Stimulated activated CD8-positive, alpha-beta memory T cell treated with anti-CD3 and anti-CD28 coated beads, Interleukin-7, amount 100 ng/mL, for 1 hour (primary cell): Measurements from ENCODE around the gene DNAH10.
A peak's percentile ranks its signal among the peaks of the same experiment; 100 is the strongest.
"Not testable (repeated sequence)": the region's sequence is repeated elsewhere in the genome, so short reads cannot be mapped to it uniquely, and the experiment has no call there.

Experiments
- DNase-seq, 2 donors: peaks; one replicate each; pipeline ENCODE4 v3.0.0-alpha.2; 2020; ENCODE audit warnings: low read depth in 2 of 2

Gene DNAH10

GRCh38 chr12:123935956-123936355 lies 173.9 kb downstream of the DNAH10 start:
- DNase-seq, result no peak

- no peak for DNase-seq
Observed at GRCh38 chr12:123936471-123936870, 174.4 kb downstream of the DNAH10 start.

GRCh38 chr12:123936956-123937706 lies 175.0 kb downstream of the DNAH10 start:
- DNase-seq, result no peak

GRCh38 chr12:123937707-123938591 lies 175.8 kb downstream of the DNAH10 start:
- DNase-seq, result peak; percentile 15 to 22

DNA sequence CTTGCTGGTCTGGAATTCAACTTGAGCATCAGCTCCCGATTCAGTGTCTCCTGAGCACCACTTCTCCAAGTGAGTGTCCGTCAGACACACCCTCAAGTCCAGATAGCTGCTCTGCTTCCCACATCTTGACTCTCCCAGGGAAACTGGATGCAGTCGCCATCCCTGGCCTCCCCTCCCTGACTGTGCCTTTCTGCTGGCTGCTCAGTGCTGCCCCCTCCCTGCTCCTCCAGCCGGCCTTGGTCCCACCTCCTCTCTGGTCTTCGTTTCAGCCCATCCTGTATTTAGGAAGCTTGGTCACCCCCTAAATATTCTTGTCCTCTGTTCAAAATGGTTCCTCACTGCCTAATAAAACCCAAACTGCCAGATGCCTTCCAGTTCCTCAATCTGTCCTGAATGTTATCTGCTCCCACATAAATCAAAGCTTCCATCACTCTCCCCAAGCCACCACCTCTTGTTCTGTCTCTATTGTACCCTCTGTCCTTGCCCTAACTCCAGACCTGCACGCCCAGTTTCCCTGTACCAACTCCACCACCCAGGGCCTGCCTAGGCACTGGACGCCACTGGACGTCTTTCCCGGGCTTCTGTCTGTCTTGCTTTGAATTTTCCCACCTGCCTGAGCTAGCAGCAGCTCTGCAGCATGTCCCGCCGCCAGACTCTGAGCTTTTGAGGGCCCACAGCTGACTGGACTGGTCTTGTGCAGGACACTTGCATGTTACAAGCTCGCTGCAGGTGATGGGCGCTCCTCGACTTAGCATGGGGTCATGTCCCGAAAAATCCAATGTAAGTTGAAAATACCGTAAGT lies 176.8 kb downstream of the DNAH10 start:
- DNase-seq, result no peak

DNA sequence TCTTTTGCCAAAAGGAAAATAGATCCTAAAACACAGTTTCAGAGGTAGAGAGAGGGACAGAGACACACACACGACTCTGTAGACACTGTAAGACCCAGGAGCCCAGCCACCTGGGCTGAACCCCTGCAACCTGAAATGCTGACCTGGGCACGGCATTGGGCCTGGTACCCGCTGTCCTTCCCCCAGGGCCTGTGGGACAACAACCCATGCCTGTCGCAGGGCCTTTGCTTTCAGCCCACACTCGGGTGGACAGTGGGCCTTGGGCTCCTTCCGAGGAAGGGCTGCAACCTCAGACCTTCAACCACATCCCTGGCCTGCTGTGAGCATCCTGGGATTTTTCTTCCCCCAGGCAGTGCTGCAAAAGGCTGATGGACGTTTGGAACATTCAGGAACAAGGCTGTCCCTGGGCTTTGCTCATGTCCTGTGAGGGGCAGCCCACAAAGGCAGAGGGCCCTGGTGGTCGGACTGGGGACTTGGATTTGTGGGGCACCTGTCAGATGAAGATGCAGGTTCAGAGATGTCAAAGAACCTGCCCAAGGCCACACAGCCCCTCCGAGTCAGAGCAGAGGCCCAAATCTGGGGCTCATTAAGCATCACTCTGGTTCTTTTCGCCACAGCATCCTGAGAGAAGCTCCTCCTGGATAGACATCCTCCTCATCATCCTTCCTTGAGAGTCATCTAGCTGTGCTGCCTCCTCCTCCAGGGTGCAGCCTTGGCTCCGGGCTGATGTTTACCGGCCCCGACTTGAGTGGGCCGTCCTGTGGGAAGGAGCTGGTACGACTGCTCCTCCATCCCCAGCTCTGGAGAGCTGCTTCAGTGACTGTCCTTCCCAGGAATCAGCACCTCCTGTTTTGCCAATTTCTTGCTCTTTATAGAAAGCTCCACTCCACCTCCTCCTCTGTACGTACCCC lies 177.9 kb downstream of the DNAH10 start:
- no peak for DNase-seq

DNA sequence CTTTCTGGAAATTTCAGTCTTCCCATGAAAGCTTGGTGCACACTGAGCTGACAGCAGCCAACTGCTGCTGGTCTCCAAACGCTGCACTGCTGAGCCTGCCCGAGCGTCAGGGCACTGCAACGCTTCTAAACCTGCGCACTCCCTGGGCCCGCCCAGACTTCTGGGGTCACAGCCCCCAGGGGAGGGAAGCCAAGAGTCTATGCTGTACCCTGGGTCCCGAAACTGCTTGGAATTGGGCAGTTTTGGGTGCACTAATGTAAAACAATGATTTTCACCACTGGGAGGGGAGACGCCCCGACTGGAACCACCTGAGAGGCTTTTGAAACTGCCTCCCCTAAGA lies 178.5 kb downstream of the DNAH10 start:
- no peak for DNase-seq

DNA sequence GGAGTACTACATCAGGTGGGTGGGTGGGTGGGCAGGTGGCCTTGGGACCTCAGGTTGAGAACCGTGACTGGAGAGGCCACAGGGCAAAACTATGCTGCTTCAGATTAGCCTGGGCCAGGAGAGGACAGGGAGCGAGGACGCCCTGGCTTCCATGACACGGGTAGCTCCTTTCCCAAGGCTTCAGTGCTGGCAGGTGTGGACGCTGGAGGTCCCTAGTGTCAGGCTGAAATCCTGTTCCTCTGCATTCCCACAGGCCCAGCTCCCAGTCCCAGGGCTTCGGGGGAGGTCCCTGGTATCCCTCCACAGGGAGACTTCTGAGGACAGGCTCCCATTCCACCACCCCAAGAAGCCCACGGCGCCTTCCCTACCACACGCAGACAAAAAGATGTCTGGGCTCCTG lies 178.9 kb downstream of the DNAH10 start:
- no peak for DNase-seq

- no peak for DNase-seq
Observed at GRCh38 chr12:123941624-123942237, 179.6 kb downstream of the DNAH10 start.

DNA sequence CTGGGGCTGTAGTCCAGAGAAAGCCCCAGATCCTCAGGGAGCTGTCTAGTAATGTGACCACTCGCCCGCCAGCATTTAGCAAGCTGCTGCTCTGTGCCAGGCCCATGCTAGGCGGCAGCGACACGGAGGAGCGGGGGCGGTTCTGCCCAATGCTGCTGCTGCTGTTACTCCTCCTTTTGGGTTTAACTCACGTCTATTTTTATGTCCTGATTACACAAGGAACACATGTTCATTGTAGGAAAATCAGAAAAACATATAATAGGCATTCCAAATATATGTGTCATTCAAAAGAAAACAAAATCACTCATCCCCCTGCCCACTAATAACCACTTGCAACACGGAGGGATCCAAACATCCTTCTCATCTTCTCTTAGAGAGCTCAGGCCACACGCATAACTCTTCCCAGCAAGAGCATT lies 180.1 kb downstream of the DNAH10 start:
- DNase-seq, result no peak

- no peak for DNase-seq
Observed at GRCh38 chr12:123942911-123943648, 181.0 kb downstream of the DNAH10 start.

GRCh38 chr12:123943816-123944215 lies 181.7 kb downstream of the DNAH10 start:
- DNase-seq, result no peak

- DNase-seq, result no peak
Observed at GRCh38 chr12:123944696-123945095, 182.6 kb downstream of the DNAH10 start.

DNA sequence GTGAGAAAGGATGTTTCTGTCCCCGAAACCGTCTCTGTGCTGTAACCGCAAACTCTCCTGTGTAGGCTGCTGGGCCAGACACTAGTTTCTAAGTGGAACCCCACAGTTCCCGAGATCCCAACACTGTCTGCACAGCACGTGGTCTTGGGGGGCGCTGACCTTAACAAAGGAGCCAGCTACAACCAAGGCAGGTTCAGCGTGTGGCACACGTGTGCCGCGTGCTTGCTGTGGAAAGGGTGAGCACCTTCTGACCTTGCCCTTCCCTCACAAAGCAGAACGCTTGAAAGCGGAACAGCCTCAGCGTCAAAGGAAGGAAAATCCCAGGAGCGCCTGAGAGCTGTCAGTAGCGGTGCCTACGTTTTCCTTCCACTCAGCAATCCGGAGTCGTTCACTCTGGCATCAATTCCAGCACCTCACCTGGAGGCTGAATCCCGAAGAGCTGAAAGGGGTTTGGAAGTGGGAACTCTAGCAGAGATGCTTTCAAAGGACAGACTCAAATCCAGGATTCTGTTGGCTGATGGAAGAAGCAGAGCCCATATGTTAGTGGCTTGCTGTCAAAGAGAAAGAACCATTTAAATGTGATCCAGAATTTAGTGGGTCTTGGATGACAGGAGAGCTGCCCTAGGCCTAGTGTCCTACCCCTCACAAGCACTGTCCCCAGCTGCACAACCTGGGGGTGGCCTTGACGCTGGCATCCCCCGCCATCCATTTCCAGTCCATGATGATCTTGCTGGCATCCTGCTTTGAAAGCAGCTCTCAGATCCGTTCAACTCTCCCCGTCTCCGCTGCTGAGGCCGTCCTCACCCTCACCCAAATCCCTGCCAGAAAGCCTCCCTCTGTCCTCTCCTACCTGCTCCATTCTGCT lies 183.4 kb downstream of the DNAH10 start:
- no peak for DNase-seq

GRCh38 chr12:123946152-123946515 lies 184.0 kb downstream of the DNAH10 start:
- DNase-seq, result no peak

GRCh38 chr12:123946516-123947505 lies 184.7 kb downstream of the DNAH10 start:
- not testable (repeated sequence) for DNase-seq

DNA sequence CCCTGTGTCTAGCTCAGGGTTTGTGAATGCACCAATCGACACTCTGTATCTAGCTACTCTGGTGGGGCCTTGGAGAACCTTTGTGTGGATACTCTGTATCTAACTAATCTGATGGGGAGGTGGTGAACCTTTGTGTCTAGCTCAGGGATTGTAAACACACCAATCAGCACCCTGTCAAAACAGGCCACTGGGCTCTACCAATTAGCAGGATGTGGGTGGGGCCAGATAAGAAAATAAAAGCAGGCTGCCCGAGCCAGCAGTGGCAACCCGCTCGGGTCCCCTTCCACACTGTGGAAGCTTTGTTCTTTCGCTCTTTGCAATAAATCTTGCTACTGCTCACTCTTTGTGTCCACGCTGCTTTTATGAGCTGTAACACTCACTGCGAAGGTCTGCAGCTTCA lies 185.4 kb downstream of the DNAH10 start:
- DNase-seq, result not testable (repeated sequence)

GRCh38 chr12:123948401-123948795 lies 186.3 kb downstream of the DNAH10 start:
- DNase-seq, result no peak
